K562 (cell line): ENCODE measurements around the gene SORBS2. TPM values are rescaled to one million over a fixed set of nuclear protein-coding genes. Genes with fewer than 3 reads are reported as not detected.

Experiments used
- ATAC-seq: fragments of 200-7000 bp; cut with Tn5 transposase; 3 replicates; pipeline ENCODE4 v1.9.1; 2020; ENCODE audit warnings: moderate library complexity
- BruUV-seq: library from RNA; stranded (reverse); fragments of 400-500 nt; replicated peaks from 2 replicates; lab custom pipeline; 2021; lab: Mats Ljungman, UMichigan
- CTCF ChIA-PET: fragments of 300-600 bp; formaldehyde crosslinking; extraction: SDS; loops from one replicate; lab custom pipeline; 2021; ENCODE audit warnings: low intra/inter-chr PET ratio; lab: Yijun Ruan, JAX
- POLR2A ChIA-PET: fragments of 300-600, 350-650 bp; sonication (Branson Sonifier 250); formaldehyde crosslinking; extraction: SDS; loops from one replicate; lab custom pipeline; 2021; ENCODE audit warnings: antibody characterized with exemption, inconsistent platforms; lab: Yijun Ruan, JAX
- DNase-seq, 4 experiments: peaks; one replicate each; pipeline versions ENCODE4 v3.0.0 to v3.0.0-alpha.2; 2011 to 2018; ENCODE audit warnings: low spot score in 3 of 4, mixed read lengths in 3 of 4; ENCODE audit errors: extremely low read depth in 1 of 4
- FAIRE-seq: peaks from 2 replicates; lab custom pipeline; 2011; peaks lifted over from hg19 to GRCh38; lab: Jason Lieb, UNC
- H2AFZ ChIP-seq: 2 replicates; pipeline ENCODE4 v1.6.0; 2011; ENCODE audit warnings: low read depth, low read length, control low read depth, inconsistent platforms
- H3K27ac ChIP-seq: fragments of 200-600 bp; 3 replicates; pipeline ENCODE4 v1.8.0; 2011; ENCODE audit warnings: low read depth, mild to moderate bottlenecking, control low read depth, inconsistent platforms, low read length, moderate library complexity, mixed read lengths; ENCODE audit errors: extremely low read depth
- H3K27me3 ChIP-seq, 2 experiments: fragments of 300-600 bp in 1 of 2; 2 replicates in 1 of 2; 3 replicates in 1 of 2; pipeline versions ENCODE4 v1.6.0 to v1.8.0; 2011; ENCODE audit warnings: inconsistent platforms in 2 of 2, low read length in 2 of 2, mild to moderate bottlenecking in 1 of 2, mixed read lengths in 1 of 2, moderate library complexity in 1 of 2; ENCODE audit not compliant: control insufficient read depth in 2 of 2, insufficient read depth in 2 of 2
- H3K36me3 ChIP-seq: fragments of 300-600 bp; 3 replicates; pipeline ENCODE4 v1.8.0; 2011; ENCODE audit warnings: mild to moderate bottlenecking, low read length, inconsistent platforms; ENCODE audit not compliant: control insufficient read depth, insufficient read depth
- H3K4me1 ChIP-seq, 2 experiments: fragments of 200-600 bp in 1 of 2; replicated peaks in 1 of 2; 2 replicates in 1 of 2; 3 replicates in 1 of 2; pipeline versions ENCODE4 v1.5.1 to v1.8.0; 2011; ENCODE audit warnings: inconsistent platforms in 2 of 2, low read length in 2 of 2, mild to moderate bottlenecking in 1 of 2, mixed read lengths in 1 of 2, moderate library complexity in 1 of 2; ENCODE audit not compliant: control insufficient read depth in 2 of 2, insufficient read depth in 2 of 2
- H3K4me2 ChIP-seq: 2 replicates; pipeline ENCODE4 v1.6.1; 2011; ENCODE audit warnings: low read length, control low read depth, inconsistent platforms, mixed read lengths; ENCODE audit not compliant: insufficient read depth
- H3K4me3 ChIP-seq: fragments of 200-600 bp; sonication (generic), shearing (Covaris generic); 2 replicates; pipeline ENCODE4 v1.5.1; 2016; ENCODE audit warnings: control low read depth, inconsistent platforms
- H3K79me2 ChIP-seq: fragments of 200-600 bp; 3 replicates; pipeline ENCODE4 v1.8.0; 2011; ENCODE audit warnings: low read length, inconsistent platforms; ENCODE audit not compliant: control insufficient read depth, insufficient read depth
- H3K9ac ChIP-seq, 2 experiments: 2 replicates each; pipeline versions ENCODE4 v1.6.0 to v1.6.1; 2011; ENCODE audit warnings: low read depth in 2 of 2, low read length in 2 of 2, control low read depth in 1 of 2, inconsistent platforms in 1 of 2, mild to moderate bottlenecking in 1 of 2, mixed read lengths in 1 of 2; ENCODE audit not compliant: insufficient read depth in 1 of 2
- H3K9me1 ChIP-seq: one replicate; pipeline ENCODE4 v1.6.0; 2011; ENCODE audit warnings: inconsistent platforms, mild to moderate bottlenecking, low read length, moderate library complexity; ENCODE audit not compliant: control insufficient read depth, insufficient read depth
- H3K9me3 ChIP-seq: replicated peaks from 2 replicates; pipeline ENCODE4 v1.5.1; 2011; ENCODE audit warnings: low read depth, low read length, inconsistent platforms; ENCODE audit not compliant: control insufficient read depth, insufficient read depth
- H4K20me1 ChIP-seq: replicated peaks from 2 replicates; pipeline ENCODE4 v1.6.1; 2011; ENCODE audit warnings: low read length, inconsistent platforms, mixed read lengths; ENCODE audit not compliant: control insufficient read depth, insufficient read depth
- ELF4 ChIP-seq: fragments of 450-650 bp; formaldehyde crosslinking; IDR thresholded peaks from 2 replicates; pipeline ENCODE4 v1.4.0; 2022; ENCODE audit warnings: missing genetic modification characterization
- ETV6 ChIP-seq, 3 experiments: fragments of 150-350 bp in 1 of 3; sonication (generic) in 1 of 3; formaldehyde crosslinking in 1 of 3; IDR thresholded peaks; 2 replicates each; pipeline versions ENCODE4 v1.6.1 to v1.8.0; 2014 to 2022; ENCODE audit warnings: borderline replicate concordance in 2 of 3, low read depth in 2 of 3, antibody characterized with exemption in 1 of 3, low read length in 1 of 3, mild to moderate bottlenecking in 1 of 3, missing genetic modification reagents in 1 of 3
- HDAC3 ChIP-seq: fragments of 450-650 bp; IDR thresholded peaks from 2 replicates; pipeline ENCODE4 v1.6.1; 2018; ENCODE audit warnings: borderline replicate concordance, mild to moderate bottlenecking, moderate library complexity; ENCODE audit not compliant: partially characterized antibody
- HLTF ChIP-seq: fragments of 450-650 bp; IDR thresholded peaks from 2 replicates; pipeline ENCODE4 v1.6.1; 2016
- NR3C1 ChIP-seq: sonication (generic); formaldehyde crosslinking; IDR thresholded peaks from 2 replicates; pipeline ENCODE4 v1.8.1; 2022; ENCODE audit warnings: missing genetic modification reagents
- PTBP1 ChIP-seq: fragments of 200-400 bp; formaldehyde crosslinking; IDR thresholded peaks from 2 replicates; pipeline ENCODE4 v1.6.1; 2017; ENCODE audit warnings: low read depth, low read length
- PYGO2 ChIP-seq: fragments of 450-650 bp; IDR thresholded peaks from 2 replicates; pipeline ENCODE4 v1.6.1; 2016; ENCODE audit warnings: mild to moderate bottlenecking, missing genetic modification characterization, moderate library complexity, missing compliant biosample characterization
- THRAP3 ChIP-seq: fragments of 450-650 bp; IDR thresholded peaks from 2 replicates; pipeline ENCODE4 v1.6.1; 2016; ENCODE audit warnings: mild to moderate bottlenecking, inconsistent platforms, borderline replicate concordance
- ZBTB12 ChIP-seq: fragments of 250-450 bp; sonication (Bioruptor Pico); IDR thresholded peaks from 2 replicates; pipeline ENCODE4 v1.4.0; 2020
- WGBS: fragments of 100-300 bp; shearing (Covaris generic); methylation state at CpG from one replicate; pipeline ENCODE4 v1.1.6; 2016; ENCODE audit warnings: low coverage, mixed read lengths; ENCODE audit not compliant: insufficient coverage; ENCODE audit errors: missing lambda C conversion rate; 5-methylcytosine and 5-hydroxymethylcytosine counted together
- in situ Hi-C: fragments of 300-500 bp; cut with MboI; formaldehyde crosslinking; loops from 4 replicates; pipeline ENCODE4 v1.15.0; 2018; ENCODE audit warnings: inconsistent platforms, mixed read lengths
- intact Hi-C: fragments of 100-400 bp; cut with micrococcal nuclease; formaldehyde crosslinking; loops from 2 replicates; pipeline ENCODE4 v1.14.2; 2022
- polyA plus RNA-seq, 8 experiments: library from polyadenylated mRNA; depleted of rRNA in 4 of 8; stranded (reverse) in 5 of 8; unstranded in 3 of 8; fragments of >200 nt; fragmentation: Nextera tagmentation in 2 of 8; fragmentation: Illumina TruSeq in 1 of 8; extraction: Ambion mirVana in 2 of 8; extraction: Trizol in 1 of 8; gene quantifications; 2 replicates each; pipeline versions ENCODE4 v1.2.1 to v1.2.3, GENCODE V29; 2011 to 2014; ENCODE audit warnings: inconsistent platforms in 1 of 8, missing spikeins in 1 of 8
- total RNA-seq, 7 experiments: library from RNA; depleted of rRNA in 6 of 7; stranded (reverse); fragments of >200 nt in 6 of 7; fragmentation: Illumina TruSeq in 2 of 7; extraction: Trizol in 2 of 7; gene quantifications; 2 replicates each; pipeline versions ENCODE4 v1.2.1 to v1.2.3, GENCODE V29; 2011 to 2021; ENCODE audit warnings: low replicate concordance in 1 of 7

The SORBS2 gene
- total and polyA plus RNA-seq, 9 of the 15 experiments (the other 6 are each of a cell fraction or from before 2014, with no cell fraction given): 0.29 TPM; not detected in 8

GRCh38 chr4:185837415-185838103 is 25.6 kb upstream of the SORBS2 start:
- no peak for FAIRE-seq

GRCh38 chr4:185836241-185837084 is 24.5 kb upstream of the SORBS2 start:
- no peak overlapping the region for H3K4me2 ChIP-seq
- H2AFZ ChIP-seq: no peak overlapping the region
- ATAC-seq (no peak), DNase-seq (no peak), FAIRE-seq (no peak)
- intact Hi-C loops: no loop called here
- no TSS peak for BruUV-seq
- H3K9me1 ChIP-seq: no peaks in the 10 kb centered on the region
- no peaks in the 10 kb centered on the region for H4K20me1 ChIP-seq
- H3K9ac ChIP-seq: no peak overlapping the region
- no peaks in the 10 kb centered on the region for H3K36me3 ChIP-seq
- no peaks in the 10 kb centered on the region for H3K9me3 ChIP-seq
- no peaks in the 10 kb centered on the region for H3K4me1 ChIP-seq
- peaks cover 2 to 11% of the 10 kb centered on the region in 2 experiments; a peak in 2 of 5 replicates for H3K27me3 ChIP-seq
- no peak overlapping the region for H3K4me3 ChIP-seq
- 0% methylated on average over 7 of the region's 7 CpGs for WGBS
- TF ChIP-seq HDAC3: no peak
- no peak for TF ChIP-seq HLTF
- TF ChIP-seq ETV6 (IDR thresholded peaks at IDR 0.05; ENCODE audit: borderline replicate concordance in 1 of 2, low read depth in 2 of 2, low read length in 1 of 2): no peak
- TF ChIP-seq ETV6 (CRISPR knock-in tag; IDR thresholded peaks at IDR 0.05; ENCODE audit: borderline replicate concordance): no peak
- no peak for TF ChIP-seq PTBP1
- no peak for TF ChIP-seq ZBTB12 (CRISPR knock-in tag)
- no peak for TF ChIP-seq ELF4
- H3K27ac ChIP-seq: no peak overlapping the region
- POLR2A ChIA-PET: interaction anchor here (1.2 kb wide), 1 partner anchor 24 kb away, joined by 3 read pairs; the partner anchor contains the start of gene SORBS2
- no peaks in the 10 kb centered on the region for H3K79me2 ChIP-seq
- CTCF ChIA-PET: no interaction called here
- in situ Hi-C loops: no loop called here

More at GRCh38 chr4:185837415-185838103, 25.6 kb upstream of the SORBS2 start:
- no peak for TF ChIP-seq NR3C1 (CRISPR knock-in tag)
- TF ChIP-seq PYGO2: no peak
- no peak for TF ChIP-seq HDAC3
- TF ChIP-seq THRAP3: no peak
- H3K9me3 ChIP-seq: no peaks in the 10 kb centered on the region
- H3K27ac ChIP-seq: no peak overlapping the region
- DNase-seq: no peak
- no peak overlapping the region for H3K9ac ChIP-seq
- H3K9me1 ChIP-seq: no peaks in the 10 kb centered on the region
- ChIA-PET CTCF (no interaction called here), POLR2A (interaction anchor here (1.2 to 1.3 kb wide), 2 partner anchors 10 to 25 kb away, joined by 3 to 4 read pairs; partner anchors contain the start of gene SORBS2)
- H4K20me1 ChIP-seq: no peaks in the 10 kb centered on the region
- 0% methylated on average over 4 of the region's 4 CpGs for WGBS
- ATAC-seq: no peak
- intact Hi-C loops: no loop called here
- BruUV-seq: no TSS peak
- peaks cover 2 to 11% of the 10 kb centered on the region in 2 experiments; a peak in 2 of 5 replicates for H3K27me3 ChIP-seq
- H3K4me2 ChIP-seq: no peak overlapping the region
- no peaks in the 10 kb centered on the region for H3K79me2 ChIP-seq
- H3K4me1 ChIP-seq: no peaks in the 10 kb centered on the region
- H3K4me3 ChIP-seq: no peak overlapping the region
- no peaks in the 10 kb centered on the region for H3K36me3 ChIP-seq
- no peak overlapping the region for H2AFZ ChIP-seq
- in situ Hi-C loops: no loop called here
